GM23338 (cell line): Measurements from ENCODE around the gene ODAD4. TPM values are rescaled to one million over a fixed set of nuclear protein-coding genes. Genes with fewer than 3 reads are reported as not detected.

ENCODE experiments used
- ATAC-seq: fragments of 200-7000 bp; cut with Tn5 transposase; 3 replicates; pipeline ENCODE4 v1.9.1; 2020
- DNase-seq: peaks from one replicate; pipeline ENCODE4 v3.0.0-alpha.2; 2015; ENCODE audit warnings: low spot score
- H2AFZ ChIP-seq: fragments of 200-600 bp; sonication (generic); 2 replicates; pipeline ENCODE4 v1.8.0; 2016; ENCODE audit warnings: antibody characterized with exemption, mild to moderate bottlenecking, moderate library complexity
- H3F3A ChIP-seq: fragments of 200-600 bp; sonication (generic); replicated peaks from 2 replicates; pipeline ENCODE4 v1.8.0; 2017; ENCODE audit warnings: antibody characterized with exemption, mixed run types, low read depth
- H3K27ac ChIP-seq: fragments of 200-600 bp; sonication (generic); 2 replicates; pipeline ENCODE4 v1.6.1; 2016; ENCODE audit warnings: low read depth
- H3K27me3 ChIP-seq: fragments of 200-600 bp; sonication (generic); 2 replicates; pipeline ENCODE4 v1.8.0; 2016; ENCODE audit warnings: mild to moderate bottlenecking, mixed run types, moderate library complexity; ENCODE audit not compliant: insufficient read depth
- H3K36me3 ChIP-seq: fragments of 200-600 bp; sonication (generic); 2 replicates; pipeline ENCODE4 v1.8.0; 2016; ENCODE audit warnings: mild to moderate bottlenecking; ENCODE audit not compliant: insufficient read depth
- H3K4me1 ChIP-seq: fragments of 200-600 bp; sonication (generic); 2 replicates; pipeline ENCODE4 v1.8.0; 2016; ENCODE audit warnings: mild to moderate bottlenecking, moderate library complexity; ENCODE audit not compliant: insufficient read depth
- H3K4me2 ChIP-seq: fragments of 200-600 bp; sonication (generic); 2 replicates; pipeline ENCODE4 v1.7.1; 2017; ENCODE audit warnings: mixed run types
- H3K4me3 ChIP-seq: fragments of 200-600 bp; sonication (generic); 2 replicates; pipeline ENCODE4 v1.6.1; 2016; ENCODE audit warnings: mixed run types
- H3K79me2 ChIP-seq: fragments of 200-600 bp; sonication (generic); replicated peaks from 2 replicates; pipeline ENCODE4 v1.8.0; 2017; ENCODE audit warnings: mild to moderate bottlenecking; ENCODE audit not compliant: insufficient read depth
- H3K9me2 ChIP-seq: fragments of 200-600 bp; sonication (generic); 2 replicates; pipeline ENCODE4 v1.8.0; 2017; ENCODE audit not compliant: insufficient read depth
- H4K20me1 ChIP-seq: fragments of 200-600 bp; sonication (generic); replicated peaks from 2 replicates; pipeline ENCODE4 v1.8.0; 2017; ENCODE audit warnings: mild to moderate bottlenecking; ENCODE audit not compliant: insufficient read depth
- H3K27ac Mint-ChIP-seq: 2 replicates; pipeline ENCODE4 v1.8.0; 2020; ENCODE audit warnings: inconsistent platforms, mild to moderate bottlenecking, moderate library complexity, mixed read lengths
- H3K27me3 Mint-ChIP-seq: 3 replicates; pipeline ENCODE4 v1.8.0; 2022; ENCODE audit warnings: low read depth, mild to moderate bottlenecking, moderate library complexity, mixed read lengths, inconsistent platforms; ENCODE audit not compliant: insufficient read depth, poor library complexity
- H3K36me3 Mint-ChIP-seq: 3 replicates; pipeline ENCODE4 v1.8.0; 2021; ENCODE audit warnings: low read depth, mild to moderate bottlenecking, inconsistent platforms, moderate library complexity, mixed read lengths
- H3K4me1 Mint-ChIP-seq: 3 replicates; pipeline ENCODE4 v1.8.0; 2020; ENCODE audit warnings: mild to moderate bottlenecking, inconsistent platforms, mixed read lengths
- H3K4me3 Mint-ChIP-seq: 3 replicates; pipeline ENCODE4 v1.8.0; 2021; ENCODE audit warnings: moderate library complexity, mild to moderate bottlenecking, inconsistent platforms, mixed read lengths
- H3K9me3 Mint-ChIP-seq: 3 replicates; pipeline ENCODE4 v1.8.0; 2020; ENCODE audit warnings: moderate library complexity, mild to moderate bottlenecking, inconsistent platforms, mixed read lengths
- CREB1 ChIP-seq: fragments of 250-450 bp; sonication (Bioruptor Pico); IDR thresholded peaks from 2 replicates; pipeline ENCODE4 v1.5.0; 2020; ENCODE audit warnings: low read depth, mild to moderate bottlenecking, moderate library complexity
- EZH2phosphoT487 ChIP-seq: fragments of 200-600 bp; sonication (generic); IDR thresholded peaks from one replicate; pipeline ENCODE4 v1.8.1; 2018; ENCODE audit warnings: antibody characterized with exemption; ENCODE audit not compliant: unreplicated experiment
- STAT1 ChIP-seq: IDR thresholded peaks from one replicate; pipeline ENCODE4 v1.6.1; 2016; ENCODE audit warnings: antibody characterized with exemption; ENCODE audit not compliant: unreplicated experiment
- ZNF114 ChIP-seq: fragments of 250-450 bp; sonication (Bioruptor Pico); IDR thresholded peaks from 2 replicates; pipeline ENCODE4 v1.5.0; 2020; ENCODE audit warnings: mild to moderate bottlenecking, moderate library complexity
- ZNF331 ChIP-seq: fragments of 250-450 bp; sonication (Bioruptor Pico); IDR thresholded peaks from 2 replicates; pipeline ENCODE4 v1.5.0; 2020; ENCODE audit warnings: low read depth, mild to moderate bottlenecking, moderate library complexity
- polyA plus RNA-seq: library from polyadenylated mRNA; unstranded; fragments of >200 nt; fragmentation: Nextera tagmentation; extraction: Ambion mirVana; gene quantifications from 2 replicates; pipeline ENCODE4 v1.2.1, GENCODE V29; 2016
- total RNA-seq: library from RNA; depleted of rRNA; stranded (reverse); fragments of >200 nt; shearing (Covaris generic); gene quantifications from 2 replicates; pipeline ENCODE4 v1.2.3, GENCODE V29; 2014
- TF ChIP-seq, protein P1 (sequence below): fragments of 250-450 bp; sonication (Bioruptor Pico); IDR thresholded peaks from 2 replicates; pipeline ENCODE4 v1.5.0; 2020; ENCODE audit warnings: mild to moderate bottlenecking, moderate library complexity

The ODAD4 gene
- total and polyA plus RNA-seq, 2 experiments from 2014 or later: 1.7 to 1.8 TPM

- Mint-ChIP-seq H3K27ac (no peak overlapping the region), H3K36me3 (peaks cover 81% of the 10 kb centered on the region), H3K9me3 (no peaks in the 10 kb centered on the region), H3K27me3 (peaks cover 8% of the 10 kb centered on the region), H3K4me3 (no peak overlapping the region), H3K4me1 (no peaks in the 10 kb centered on the region)
- Histone ChIP-seq H3K27me3 (no peaks in the 10 kb centered on the region), H3F3A (peaks cover 20% of the 10 kb centered on the region; the same call in 1 of the 2 replicates), H4K20me1 (peaks cover 6% of the 10 kb centered on the region), H3K4me1 (no peaks in the 10 kb centered on the region), H2AFZ (no peak overlapping the region), H3K36me3 (peaks cover 41% of the 10 kb centered on the region), H3K4me2 (no peak overlapping the region), H3K4me3 (no peak overlapping the region), H3K79me2 (no peaks in the 10 kb centered on the region), H3K9me2 (no peaks in the 10 kb centered on the region), H3K27ac (no peak overlapping the region)
- ATAC-seq (no peak), DNase-seq (no peak)
- TF ChIP-seq ZNF114 (CRISPR knock-in tag) (no peak), ZNF331 (CRISPR knock-in tag) (no peak), CREB1 (no peak), EZH2phosphoT487 (no peak), STAT1 (no peak)
- TF ChIP-seq, protein P1, sequence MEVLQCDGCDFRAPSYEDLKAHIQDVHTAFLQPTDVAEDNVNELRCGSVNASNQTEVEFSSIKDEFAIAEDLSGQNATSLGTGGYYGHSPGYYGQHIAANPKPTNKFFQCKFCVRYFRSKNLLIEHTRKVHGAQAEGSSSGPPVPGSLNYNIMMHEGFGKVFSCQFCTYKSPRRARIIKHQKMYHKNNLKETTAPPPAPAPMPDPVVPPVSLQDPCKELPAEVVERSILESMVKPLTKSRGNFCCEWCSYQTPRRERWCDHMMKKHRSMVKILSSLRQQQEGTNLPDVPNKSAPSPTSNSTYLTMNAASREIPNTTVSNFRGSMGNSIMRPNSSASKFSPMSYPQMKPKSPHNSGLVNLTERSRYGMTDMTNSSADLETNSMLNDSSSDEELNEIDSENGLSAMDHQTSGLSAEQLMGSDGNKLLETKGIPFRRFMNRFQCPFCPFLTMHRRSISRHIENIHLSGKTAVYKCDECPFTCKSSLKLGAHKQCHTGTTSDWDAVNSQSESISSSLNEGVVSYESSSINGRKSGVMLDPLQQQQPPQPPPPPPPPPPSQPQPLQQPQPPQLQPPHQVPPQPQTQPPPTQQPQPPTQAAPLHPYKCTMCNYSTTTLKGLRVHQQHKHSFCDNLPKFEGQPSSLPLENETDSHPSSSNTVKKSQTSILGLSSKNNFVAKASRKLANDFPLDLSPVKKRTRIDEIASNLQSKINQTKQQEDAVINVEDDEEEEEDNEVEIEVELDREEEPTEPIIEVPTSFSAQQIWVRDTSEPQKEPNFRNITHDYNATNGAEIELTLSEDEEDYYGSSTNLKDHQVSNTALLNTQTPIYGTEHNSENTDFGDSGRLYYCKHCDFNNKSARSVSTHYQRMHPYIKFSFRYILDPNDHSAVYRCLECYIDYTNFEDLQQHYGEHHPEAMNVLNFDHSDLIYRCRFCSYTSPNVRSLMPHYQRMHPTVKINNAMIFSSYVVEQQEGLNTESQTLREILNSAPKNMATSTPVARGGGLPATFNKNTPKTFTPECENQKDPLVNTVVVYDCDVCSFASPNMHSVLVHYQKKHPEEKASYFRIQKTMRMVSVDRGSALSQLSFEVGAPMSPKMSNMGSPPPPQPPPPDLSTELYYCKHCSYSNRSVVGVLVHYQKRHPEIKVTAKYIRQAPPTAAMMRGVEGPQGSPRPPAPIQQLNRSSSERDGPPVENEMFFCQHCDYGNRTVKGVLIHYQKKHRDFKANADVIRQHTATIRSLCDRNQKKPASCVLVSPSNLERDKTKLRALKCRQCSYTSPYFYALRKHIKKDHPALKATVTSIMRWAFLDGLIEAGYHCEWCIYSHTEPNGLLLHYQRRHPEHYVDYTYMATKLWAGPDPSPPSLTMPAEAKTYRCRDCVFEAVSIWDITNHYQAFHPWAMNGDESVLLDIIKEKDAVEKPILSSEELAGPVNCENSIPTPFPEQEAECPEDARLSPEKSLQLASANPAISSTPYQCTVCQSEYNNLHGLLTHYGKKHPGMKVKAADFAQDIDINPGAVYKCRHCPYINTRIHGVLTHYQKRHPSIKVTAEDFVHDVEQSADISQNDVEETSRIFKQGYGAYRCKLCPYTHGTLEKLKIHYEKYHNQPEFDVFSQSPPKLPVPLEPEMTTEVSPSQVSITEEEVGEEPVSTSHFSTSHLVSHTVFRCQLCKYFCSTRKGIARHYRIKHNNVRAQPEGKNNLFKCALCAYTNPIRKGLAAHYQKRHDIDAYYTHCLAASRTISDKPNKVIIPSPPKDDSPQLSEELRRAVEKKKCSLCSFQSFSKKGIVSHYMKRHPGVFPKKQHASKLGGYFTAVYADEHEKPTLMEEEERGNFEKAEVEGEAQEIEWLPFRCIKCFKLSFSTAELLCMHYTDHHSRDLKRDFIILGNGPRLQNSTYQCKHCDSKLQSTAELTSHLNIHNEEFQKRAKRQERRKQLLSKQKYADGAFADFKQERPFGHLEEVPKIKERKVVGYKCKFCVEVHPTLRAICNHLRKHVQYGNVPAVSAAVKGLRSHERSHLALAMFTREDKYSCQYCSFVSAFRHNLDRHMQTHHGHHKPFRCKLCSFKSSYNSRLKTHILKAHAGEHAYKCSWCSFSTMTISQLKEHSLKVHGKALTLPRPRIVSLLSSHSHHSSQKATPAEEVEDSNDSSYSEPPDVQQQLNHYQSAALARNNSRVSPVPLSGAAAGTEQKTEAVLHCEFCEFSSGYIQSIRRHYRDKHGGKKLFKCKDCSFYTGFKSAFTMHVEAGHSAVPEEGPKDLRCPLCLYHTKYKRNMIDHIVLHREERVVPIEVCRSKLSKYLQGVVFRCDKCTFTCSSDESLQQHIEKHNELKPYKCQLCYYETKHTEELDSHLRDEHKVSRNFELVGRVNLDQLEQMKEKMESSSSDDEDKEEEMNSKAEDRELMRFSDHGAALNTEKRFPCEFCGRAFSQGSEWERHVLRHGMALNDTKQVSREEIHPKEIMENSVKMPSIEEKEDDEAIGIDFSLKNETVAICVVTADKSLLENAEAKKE (CRISPR knock-in tag): no peak
These were observed 45.0 kb downstream of the ODAD4 start for GRCh38 chr17:41975099-41976083.
